AG04449 (cell line): ENCODE results near the gene DEPDC1B.

Experiments
- CTCF ChIA-PET: fragments of 350-600 bp; formaldehyde crosslinking; extraction: SDS; loops from one replicate; lab custom pipeline; 2021; ENCODE audit warnings: antibody characterized with exemption; lab: Yijun Ruan, JAX
- POLR2A ChIA-PET: fragments of 400-600, 350-600 bp; formaldehyde crosslinking; extraction: SDS; loops from one replicate; lab custom pipeline; 2020; ENCODE audit warnings: antibody characterized with exemption, inconsistent platforms; lab: Yijun Ruan, JAX
- DNase-seq: peaks from one replicate; pipeline ENCODE4 v3.0.0-alpha.2; 2010; ENCODE audit warnings: low read depth, low spot score
- H3K4me3 ChIP-seq: 2 replicates; pipeline ENCODE4 v1.5.1; 2011; ENCODE audit warnings: low read depth, mild to moderate bottlenecking, control low read depth, low read length
- CTCF ChIP-seq: IDR thresholded peaks from one replicate; pipeline ENCODE4 v1.5.1; 2011; ENCODE audit warnings: mild to moderate bottlenecking, moderate library complexity, low read length, control low read depth, inconsistent platforms; ENCODE audit not compliant: insufficient read depth; ENCODE audit errors: missing control alignments

Gene DEPDC1B

GRCh38 chr5:60549841-60550240, 150.1 kb downstream of the DEPDC1B start:
- no peak overlapping the region for H3K4me3 ChIP-seq
- ChIA-PET POLR2A (no interaction called here), CTCF (no interaction called here)
- no peak for DNase-seq
- TF ChIP-seq CTCF, result no peak
